Measurements from ENCODE around the gene KCTD3.

Gene KCTD3

GRCh38 chr1:215581896-215582295 lies 14.8 kb downstream of the KCTD3 start (continued):
- TF ChIP-seq ZNF416 (tag by site-specific recombination; IDR thresholded peaks at IDR 0.05) (no peak), ZNF791 (tag by site-specific recombination; IDR thresholded peaks at IDR 0.05) (no peak), ZFP3 (tag by site-specific recombination; IDR thresholded peaks at IDR 0.05; ENCODE audit: low read depth) (no peak), ZNF792 (tag by site-specific recombination; IDR thresholded peaks at IDR 0.05) (no peak), ZNF239 (tag by site-specific recombination; IDR thresholded peaks at IDR 0.05) (no peak), SALL2 (tag by site-specific recombination; IDR thresholded peaks at IDR 0.05; ENCODE audit: borderline replicate concordance) (no peak), ZBTB11 (tag by site-specific recombination; conservative IDR thresholded peaks at IDR 0.05; ENCODE audit: low read depth) (0 out of 2 replicates have a peak, but pooled peaks have one; percentile 5), ZNF274 (IDR thresholded peaks at IDR 0.05; ENCODE audit: low read length) (no peak), ZNF274 (tag by site-specific recombination; IDR thresholded peaks at IDR 0.05; ENCODE audit: borderline replicate concordance) (no peak), ZNF626 (tag by site-specific recombination; IDR thresholded peaks at IDR 0.05) (no peak), ZNF175 (tag by site-specific recombination; IDR thresholded peaks at IDR 0.05) (no peak), ZNF529 (tag by site-specific recombination; IDR thresholded peaks at IDR 0.05; ENCODE audit: insufficient replicate concordance) (no peak), ZNF433 (tag by site-specific recombination; IDR thresholded peaks at IDR 0.05; ENCODE audit: low read depth) (no peak), ZNF555 (tag by site-specific recombination; conservative IDR thresholded peaks at IDR 0.05) (no peak), ZNF18 (tag by site-specific recombination; IDR thresholded peaks at IDR 0.05) (peak; percentile 99), PRDM1 (tag by site-specific recombination; IDR thresholded peaks at IDR 0.05) (no peak), ZSCAN30 (tag by site-specific recombination; IDR thresholded peaks at IDR 0.05) (peak; percentile 89; the same call in 1 of the 2 replicates), CTCF (tag by site-specific recombination; IDR thresholded peaks at IDR 0.05) (no peak), ZNF776 (tag by site-specific recombination; IDR thresholded peaks at IDR 0.05; ENCODE audit: borderline replicate concordance) (no peak), ZNF121 (tag by site-specific recombination; IDR thresholded peaks at IDR 0.05) (peak; percentile 91; the same call in 1 of the 2 replicates), ZNF341 (tag by site-specific recombination; IDR thresholded peaks at IDR 0.05; ENCODE audit: low read depth) (0 out of 2 replicates have a peak, but pooled peaks have one; percentile 15), ZNF837 (tag by site-specific recombination; IDR thresholded peaks at IDR 0.05) (no peak), ZNF114 (tag by site-specific recombination; IDR thresholded peaks at IDR 0.05) (no peak), ZNF426 (tag by site-specific recombination; IDR thresholded peaks at IDR 0.05) (peak; percentile 13; the same call in 1 of the 2 replicates), ZNF223 (tag by site-specific recombination; IDR thresholded peaks at IDR 0.05) (no peak), HOXA7 (CRISPR knock-in tag; IDR thresholded peaks at IDR 0.05; ENCODE audit: borderline replicate concordance) (no peak), ZNF571 (tag by site-specific recombination; IDR thresholded peaks at IDR 0.05) (no peak), ZFP37 (tag by site-specific recombination; IDR thresholded peaks at IDR 0.05) (no peak), KLF1 (tag by site-specific recombination; IDR thresholded peaks at IDR 0.05) (no peak), OSR2 (tag by site-specific recombination; IDR thresholded peaks at IDR 0.05) (peak; percentile 98)
- TF ChIP-seq, protein P1, sequence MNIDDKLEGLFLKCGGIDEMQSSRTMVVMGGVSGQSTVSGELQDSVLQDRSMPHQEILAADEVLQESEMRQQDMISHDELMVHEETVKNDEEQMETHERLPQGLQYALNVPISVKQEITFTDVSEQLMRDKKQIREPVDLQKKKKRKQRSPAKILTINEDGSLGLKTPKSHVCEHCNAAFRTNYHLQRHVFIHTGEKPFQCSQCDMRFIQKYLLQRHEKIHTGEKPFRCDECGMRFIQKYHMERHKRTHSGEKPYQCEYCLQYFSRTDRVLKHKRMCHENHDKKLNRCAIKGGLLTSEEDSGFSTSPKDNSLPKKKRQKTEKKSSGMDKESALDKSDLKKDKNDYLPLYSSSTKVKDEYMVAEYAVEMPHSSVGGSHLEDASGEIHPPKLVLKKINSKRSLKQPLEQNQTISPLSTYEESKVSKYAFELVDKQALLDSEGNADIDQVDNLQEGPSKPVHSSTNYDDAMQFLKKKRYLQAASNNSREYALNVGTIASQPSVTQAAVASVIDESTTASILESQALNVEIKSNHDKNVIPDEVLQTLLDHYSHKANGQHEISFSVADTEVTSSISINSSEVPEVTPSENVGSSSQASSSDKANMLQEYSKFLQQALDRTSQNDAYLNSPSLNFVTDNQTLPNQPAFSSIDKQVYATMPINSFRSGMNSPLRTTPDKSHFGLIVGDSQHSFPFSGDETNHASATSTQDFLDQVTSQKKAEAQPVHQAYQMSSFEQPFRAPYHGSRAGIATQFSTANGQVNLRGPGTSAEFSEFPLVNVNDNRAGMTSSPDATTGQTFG (tag by site-specific recombination; IDR thresholded peaks at IDR 0.05; ENCODE audit: borderline replicate concordance), result no peak
- TF ChIP-seq, protein P2, sequence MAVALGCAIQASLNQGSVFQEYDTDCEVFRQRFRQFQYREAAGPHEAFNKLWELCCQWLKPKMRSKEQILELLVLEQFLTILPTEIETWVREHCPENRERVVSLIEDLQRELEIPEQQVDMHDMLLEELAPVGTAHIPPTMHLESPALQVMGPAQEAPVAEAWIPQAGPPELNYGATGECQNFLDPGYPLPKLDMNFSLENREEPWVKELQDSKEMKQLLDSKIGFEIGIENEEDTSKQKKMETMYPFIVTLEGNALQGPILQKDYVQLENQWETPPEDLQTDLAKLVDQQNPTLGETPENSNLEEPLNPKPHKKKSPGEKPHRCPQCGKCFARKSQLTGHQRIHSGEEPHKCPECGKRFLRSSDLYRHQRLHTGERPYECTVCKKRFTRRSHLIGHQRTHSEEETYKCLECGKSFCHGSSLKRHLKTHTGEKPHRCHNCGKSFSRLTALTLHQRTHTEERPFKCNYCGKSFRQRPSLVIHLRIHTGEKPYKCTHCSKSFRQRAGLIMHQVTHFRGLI (tag by site-specific recombination; IDR thresholded peaks at IDR 0.05), result no peak
